GM19395 (cell line): ENCODE measurements around the gene CACNA1C.
"Not testable (repeated sequence)": the region's sequence is repeated elsewhere in the genome, so short reads cannot be mapped to it uniquely, and the experiment has no call there.

Source experiments
- ATAC-seq: cut with Tn5 transposase; IDR thresholded peaks from one replicate; pipeline ENCODE4 v1.9.1; 2021; ENCODE audit warnings: mild to moderate bottlenecking, moderate library complexity; ENCODE audit not compliant: unreplicated experiment

CACNA1C gene

DNA sequence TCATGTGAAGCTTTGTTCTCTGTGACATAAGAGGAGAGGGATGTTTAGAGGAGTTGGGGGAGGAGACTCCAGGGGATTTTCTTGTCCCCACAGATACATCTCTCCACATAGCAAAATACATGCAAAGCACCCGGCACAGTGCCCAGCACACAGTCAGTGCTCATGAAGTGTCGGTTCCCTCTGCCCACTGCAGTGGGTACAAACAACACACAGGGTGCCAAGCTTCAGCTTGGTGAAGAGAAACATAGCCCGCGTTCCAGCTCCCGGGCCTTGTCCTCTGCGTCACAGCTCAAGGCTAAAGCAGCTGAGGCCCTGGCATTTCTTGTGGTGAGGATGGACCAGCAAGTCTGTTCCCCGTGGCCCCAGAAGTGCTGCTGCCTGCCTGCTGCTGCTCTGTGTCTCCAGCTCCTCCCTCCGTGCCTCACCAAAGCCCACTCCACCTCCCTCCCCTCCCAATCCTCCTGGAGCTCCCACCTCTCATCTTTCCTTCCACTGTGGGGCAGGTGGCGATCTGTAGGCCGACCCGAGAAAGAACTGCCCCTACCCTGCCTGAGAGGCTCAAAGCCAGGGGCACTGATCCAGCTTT lies 685.0 kb downstream of the CACNA1C start:
- ATAC-seq: no peak

DNA sequence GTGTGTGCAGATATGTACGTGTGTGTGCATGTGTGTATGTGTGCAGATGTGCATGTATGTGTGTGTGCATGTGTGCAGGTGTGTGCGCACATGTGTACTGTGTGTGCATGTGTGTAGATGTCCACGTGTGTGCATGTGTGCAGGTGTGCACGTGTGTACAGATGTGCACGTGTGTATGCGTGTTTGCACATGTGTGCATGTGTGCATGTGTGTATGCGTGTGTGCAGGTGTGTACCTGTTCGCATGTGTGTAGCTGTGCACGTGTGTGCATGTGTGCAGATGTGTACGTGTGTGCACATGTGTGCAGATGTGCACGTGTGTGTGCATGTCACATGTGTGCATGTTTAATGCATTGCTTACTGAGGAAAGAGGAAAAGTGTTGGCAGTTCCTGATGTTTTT lies 686.3 kb downstream of the CACNA1C start:
- no peak for ATAC-seq

DNA sequence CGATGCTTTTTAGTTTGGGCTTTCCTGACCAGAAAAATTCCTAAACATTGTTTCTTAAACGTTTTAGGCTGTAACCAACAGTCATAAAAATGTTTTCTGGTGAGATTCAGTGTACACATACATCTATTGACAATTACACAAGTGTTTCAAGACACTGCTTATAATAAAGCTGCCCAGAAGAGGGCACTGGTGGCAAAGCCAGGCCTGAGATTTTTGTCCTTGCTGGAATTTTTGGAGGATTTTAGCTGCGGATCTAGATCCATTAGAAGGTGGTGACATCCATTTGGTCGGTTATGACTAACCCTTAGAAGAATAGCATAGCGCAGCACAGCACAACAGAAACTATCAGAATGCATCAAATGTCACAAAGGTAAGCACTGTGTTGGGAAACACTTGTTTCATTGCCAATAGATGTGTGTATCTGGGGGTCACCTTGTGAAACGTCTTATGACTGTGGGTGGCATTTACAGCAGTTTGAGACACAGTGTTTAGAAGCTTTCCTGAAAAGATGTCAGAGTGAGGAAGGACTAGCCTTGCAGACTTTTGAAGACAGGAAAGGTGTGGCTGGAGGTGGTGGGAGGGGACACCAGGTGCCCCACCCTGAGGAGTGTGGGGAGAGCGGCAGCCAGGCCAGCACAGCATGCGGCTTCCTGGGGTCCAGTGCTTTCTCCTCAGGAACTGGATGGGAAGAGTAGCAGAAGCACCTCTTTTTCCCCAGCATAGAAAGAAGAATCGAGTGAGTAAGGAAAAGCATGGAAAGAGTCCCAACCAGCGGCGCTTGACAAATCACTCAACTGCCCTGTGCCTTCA lies 687.2 kb downstream of the CACNA1C start:
- ATAC-seq: no peak

DNA sequence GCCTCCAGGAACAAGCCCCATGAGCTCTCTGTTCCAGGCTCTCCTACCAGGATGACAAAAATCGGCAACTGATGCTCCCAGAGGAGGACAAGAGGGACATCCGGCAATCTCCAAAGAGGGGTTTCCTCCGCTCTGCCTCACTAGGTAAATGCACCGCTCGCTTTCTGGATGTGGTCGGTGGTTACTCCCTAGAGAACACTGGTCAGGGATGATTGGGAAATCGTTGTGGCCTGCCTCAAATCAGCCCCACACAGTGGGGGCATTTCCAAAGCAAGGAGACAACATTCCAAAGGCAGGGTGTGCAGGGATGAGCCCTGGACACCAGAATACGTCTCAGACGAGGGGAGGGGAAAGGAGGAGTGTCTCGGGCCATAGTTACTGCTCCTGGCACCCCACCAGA lies 689.2 kb downstream of the CACNA1C start:
- ATAC-seq: not testable (repeated sequence)

DNA sequence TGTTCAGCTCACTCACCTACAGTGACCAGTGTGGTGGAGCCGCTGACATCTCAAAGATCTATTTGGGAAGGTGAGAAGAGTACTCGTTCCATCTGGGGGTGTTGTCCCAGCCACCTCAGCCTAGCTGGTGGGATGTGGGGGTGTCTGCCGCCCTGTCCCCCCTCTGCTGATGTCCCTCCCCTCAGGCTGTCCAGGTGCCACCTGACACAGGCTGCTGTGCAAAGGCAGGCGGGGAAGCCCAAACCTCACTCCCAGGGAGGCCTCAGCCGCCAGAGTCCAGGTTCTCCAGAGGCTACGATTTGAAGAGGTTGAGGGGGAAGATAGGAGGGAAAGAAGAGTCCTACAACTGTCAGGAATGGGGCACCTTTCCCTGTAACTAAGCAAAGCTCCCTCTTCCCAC lies 690.7 kb downstream of the CACNA1C start:
- no peak for ATAC-seq

DNA sequence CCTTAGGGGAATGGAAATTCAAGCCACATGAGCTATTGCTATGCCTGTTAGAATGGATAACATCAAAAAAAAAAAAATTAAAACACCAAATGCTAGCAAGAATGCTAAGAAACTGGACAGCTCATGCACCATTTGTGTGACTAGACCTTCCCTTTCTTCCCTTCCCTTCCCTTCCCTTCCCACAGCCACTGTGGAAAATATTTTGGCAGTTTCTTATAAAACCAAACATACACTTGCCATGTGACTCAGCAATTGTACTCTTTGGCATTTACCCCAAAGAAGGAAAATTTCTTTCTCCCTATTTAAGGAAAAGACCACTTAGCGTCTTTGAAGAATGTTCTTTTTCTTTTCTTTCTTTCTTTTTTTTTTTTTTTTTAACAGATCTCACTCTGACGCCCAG lies 692.9 kb downstream of the CACNA1C start:
- ATAC-seq: no peak
